ENCODE results near the gene SOX2.

The SOX2 gene

DNA sequence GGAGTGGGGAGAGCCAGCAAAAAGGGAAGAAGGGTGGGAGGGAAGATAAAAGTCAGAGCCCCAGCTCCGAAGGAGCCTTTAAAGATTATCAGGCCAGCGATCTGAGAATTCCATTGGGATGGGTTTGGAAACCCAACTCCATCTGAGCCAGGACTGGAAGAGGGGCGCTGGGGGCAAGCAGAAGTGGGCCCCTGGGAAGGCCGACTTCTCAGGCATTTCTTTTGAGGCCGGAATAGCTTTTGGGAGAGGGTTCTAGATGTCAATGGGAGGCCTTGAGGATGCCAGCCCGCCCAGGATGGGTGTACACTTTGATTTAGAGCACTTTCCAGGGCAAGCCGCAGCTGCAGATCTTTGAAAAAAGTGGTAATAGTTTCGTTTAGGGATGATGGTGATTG lies 6.6 kb upstream of the SOX2 start:
- DNase-seq: no peak

- no peak for DNase-seq
These were observed 3.7 kb upstream of the SOX2 start for GRCh38 chr3:181707980-181708379.

DNA sequence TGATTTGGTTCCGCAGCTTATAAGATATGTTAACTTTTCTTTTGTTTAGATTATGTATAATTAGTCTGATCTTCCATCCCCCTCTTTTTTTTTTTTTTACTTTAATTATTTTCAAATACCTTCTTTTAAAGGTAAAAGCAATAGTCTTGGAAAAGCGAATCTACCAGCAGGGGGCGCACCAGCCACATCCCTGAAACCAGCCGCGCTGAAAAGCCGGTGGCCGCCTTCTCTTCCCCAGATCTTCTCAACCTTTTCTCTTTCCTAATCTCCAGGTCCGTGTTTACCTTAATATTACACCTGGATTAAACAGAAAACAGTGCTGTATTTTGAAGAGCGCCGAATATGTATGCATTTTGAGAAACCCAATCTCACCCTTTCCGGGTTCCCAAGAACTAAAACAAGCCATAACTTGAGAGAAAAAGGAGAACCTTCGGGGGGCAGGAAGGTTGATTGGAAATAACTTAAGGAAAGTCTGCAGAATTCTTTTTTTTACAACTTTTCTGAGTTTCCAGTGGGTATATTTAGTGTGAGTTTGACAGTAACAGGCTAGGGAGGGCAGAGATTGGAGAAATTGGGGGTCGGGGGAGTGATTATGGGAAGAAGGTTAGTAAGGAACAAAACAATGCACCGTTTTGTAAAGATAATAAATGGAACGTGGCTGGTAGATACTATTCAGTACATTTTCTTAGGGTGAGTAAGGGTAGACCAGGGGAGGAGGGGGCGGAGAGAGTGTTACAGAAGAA lies 2.0 kb upstream of the SOX2 start:
- peak; percentile 45 for DNase-seq

- no peak for DNase-seq
These were observed 1.1 kb upstream of the SOX2 start for GRCh38 chr3:181710345-181711291.

- no peak for DNase-seq
These were observed 464 bp downstream of the SOX2 start for GRCh38 chr3:181712226-181712552.

DNA sequence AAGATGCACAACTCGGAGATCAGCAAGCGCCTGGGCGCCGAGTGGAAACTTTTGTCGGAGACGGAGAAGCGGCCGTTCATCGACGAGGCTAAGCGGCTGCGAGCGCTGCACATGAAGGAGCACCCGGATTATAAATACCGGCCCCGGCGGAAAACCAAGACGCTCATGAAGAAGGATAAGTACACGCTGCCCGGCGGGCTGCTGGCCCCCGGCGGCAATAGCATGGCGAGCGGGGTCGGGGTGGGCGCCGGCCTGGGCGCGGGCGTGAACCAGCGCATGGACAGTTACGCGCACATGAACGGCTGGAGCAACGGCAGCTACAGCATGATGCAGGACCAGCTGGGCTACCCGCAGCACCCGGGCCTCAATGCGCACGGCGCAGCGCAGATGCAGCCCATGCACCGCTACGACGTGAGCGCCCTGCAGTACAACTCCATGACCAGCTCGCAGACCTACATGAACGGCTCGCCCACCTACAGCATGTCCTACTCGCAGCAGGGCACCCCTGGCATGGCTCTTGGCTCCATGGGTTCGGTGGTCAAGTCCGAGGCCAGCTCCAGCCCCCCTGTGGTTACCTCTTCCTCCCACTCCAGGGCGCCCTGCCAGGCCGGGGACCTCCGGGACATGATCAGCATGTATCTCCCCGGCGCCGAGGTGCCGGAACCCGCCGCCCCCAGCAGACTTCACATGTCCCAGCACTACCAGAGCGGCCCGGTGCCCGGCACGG lies 991 bp downstream of the SOX2 start:
- no peak for DNase-seq

- no peak for DNase-seq
These were observed 1.5 kb downstream of the SOX2 start for GRCh38 chr3:181713280-181713647.

DNA sequence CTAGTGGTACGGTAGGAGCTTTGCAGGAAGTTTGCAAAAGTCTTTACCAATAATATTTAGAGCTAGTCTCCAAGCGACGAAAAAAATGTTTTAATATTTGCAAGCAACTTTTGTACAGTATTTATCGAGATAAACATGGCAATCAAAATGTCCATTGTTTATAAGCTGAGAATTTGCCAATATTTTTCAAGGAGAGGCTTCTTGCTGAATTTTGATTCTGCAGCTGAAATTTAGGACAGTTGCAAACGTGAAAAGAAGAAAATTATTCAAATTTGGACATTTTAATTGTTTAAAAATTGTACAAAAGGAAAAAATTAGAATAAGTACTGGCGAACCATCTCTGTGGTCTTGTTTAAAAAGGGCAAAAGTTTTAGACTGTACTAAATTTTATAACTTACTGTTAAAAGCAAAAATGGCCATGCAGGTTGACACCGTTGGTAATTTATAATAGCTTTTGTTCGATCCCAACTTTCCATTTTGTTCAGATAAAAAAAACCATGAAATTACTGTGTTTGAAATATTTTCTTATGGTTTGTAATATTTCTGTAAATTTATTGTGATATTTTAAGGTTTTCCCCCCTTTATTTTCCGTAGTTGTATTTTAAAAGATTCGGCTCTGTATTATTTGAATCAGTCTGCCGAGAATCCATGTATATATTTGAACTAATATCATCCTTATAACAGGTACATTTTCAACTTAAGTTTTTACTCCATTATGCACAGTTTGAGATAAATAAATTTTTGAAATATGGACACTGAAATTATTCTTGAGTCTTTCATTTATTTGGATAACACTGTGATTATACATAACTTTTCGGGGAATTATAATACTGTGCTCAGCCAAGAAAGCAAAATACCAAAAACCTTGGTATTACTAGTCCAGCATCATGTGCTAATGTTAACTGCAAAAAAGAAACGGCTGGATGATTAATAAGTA lies 2.2 kb downstream of the SOX2 start:
- no peak for DNase-seq

DNA sequence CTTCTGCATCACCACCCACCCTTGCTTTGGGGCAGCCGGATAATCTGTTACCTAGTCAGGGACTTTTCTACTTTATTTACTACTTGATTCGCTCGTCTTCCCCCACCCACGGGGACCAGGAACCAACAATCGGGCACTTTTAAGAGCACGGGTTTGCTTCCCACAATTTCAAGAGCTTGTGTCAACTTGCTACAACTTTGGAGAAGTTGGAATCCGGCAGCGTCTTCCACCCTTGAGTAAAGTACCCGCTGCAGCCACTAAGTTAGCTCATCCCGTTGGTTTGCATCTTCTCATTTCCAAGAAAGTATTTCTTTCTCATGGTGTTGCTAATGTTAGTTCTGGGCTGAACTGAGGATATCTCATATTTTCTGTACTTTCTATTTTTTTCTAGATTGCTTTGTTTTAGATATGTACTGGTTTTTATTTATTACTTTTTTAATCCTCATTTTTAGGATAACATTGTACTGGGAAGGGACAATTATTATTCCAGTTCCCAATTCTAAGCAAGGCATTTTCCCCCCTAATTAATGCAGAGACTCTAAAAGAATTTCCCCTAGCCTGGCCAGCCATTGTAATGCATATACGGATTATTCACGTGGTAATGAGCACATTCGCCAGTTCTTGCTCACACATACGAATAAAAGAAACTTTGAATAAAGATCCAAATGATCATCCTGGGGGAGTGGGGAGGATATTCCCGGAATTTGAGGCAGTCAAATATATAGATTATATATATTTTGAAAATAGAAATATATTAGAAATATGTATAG lies 4.0 kb downstream of the SOX2 start:
- no peak for DNase-seq

GRCh38 chr3:181716966-181717365 lies 5.2 kb downstream of the SOX2 start:
- no peak for DNase-seq

DNA sequence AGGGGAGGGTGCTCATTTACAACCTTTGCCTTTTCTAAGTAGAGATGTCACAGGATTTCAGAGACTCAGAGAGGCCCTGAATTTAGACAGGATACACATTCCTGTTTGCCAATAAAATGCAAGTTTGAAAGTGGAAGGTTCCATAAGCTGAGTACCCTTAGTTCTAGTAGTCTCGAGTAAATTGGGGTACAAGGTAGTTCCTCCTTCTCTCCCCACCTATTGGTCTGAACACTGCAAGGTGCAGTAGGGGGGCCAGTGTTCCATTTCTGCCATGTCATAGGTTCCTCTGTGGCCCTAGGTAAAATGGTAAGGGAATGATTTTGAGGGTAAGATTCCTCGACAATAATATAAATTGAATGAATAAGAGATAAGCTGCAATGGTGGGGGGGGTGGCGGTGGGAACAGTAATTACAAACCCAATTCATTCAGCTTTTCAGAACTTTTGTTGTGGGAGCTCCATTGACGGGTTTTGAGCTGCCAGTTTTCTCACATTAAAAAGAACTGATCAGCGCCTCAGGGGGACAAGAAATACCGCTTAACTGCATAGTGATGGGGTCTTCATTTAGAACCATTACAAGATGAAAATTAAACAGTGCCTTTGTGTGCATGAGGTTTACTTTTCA lies 5.9 kb downstream of the SOX2 start:
- DNase-seq: no peak

GRCh38 chr3:181718369-181718768 lies 6.6 kb downstream of the SOX2 start:
- DNase-seq: no peak

- DNase-seq: no peak
These were observed 7.5 kb downstream of the SOX2 start for GRCh38 chr3:181718987-181719911.

GRCh38 chr3:181719991-181720680 lies 8.4 kb downstream of the SOX2 start:
- no peak for DNase-seq

DNA sequence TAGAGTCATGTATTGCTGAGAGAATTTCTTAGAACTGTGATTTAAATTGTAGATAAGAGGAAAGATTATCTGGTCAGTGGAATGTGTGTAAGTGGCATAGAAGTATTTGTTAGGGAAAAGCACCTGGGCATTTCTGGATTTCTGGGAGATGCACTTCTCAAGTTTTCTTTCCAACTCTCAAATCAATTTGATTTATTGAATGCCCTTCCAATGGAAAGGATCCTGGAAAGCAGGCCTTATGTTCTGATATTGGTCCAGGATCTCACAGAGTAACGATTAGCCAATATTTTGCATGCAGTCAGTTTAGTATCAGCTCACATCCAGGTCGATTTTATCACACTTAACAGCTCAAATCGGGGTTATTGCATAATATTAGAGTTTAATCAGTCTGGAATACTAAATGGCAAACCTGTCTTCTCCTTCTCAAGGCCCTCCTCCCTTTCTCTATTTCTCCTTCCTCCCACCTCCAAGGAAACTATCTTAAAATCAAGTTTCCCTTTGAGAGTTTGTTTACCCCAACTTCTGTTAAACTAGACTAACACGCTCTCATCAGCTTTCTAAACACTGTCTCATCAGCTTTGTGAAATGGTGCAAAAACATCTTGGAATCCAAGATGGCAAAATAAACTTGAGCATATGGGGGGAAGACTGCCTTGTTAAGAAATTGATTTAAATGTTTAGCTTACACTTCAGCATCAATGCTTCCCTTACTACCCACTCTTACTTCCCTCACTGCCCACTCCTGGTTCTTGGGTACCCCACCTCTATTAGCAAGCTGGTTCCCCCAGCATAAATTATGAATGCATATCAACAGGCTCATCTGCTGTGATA lies 9.5 kb downstream of the SOX2 start:
- no peak for DNase-seq

- no peak for DNase-seq
These were observed 10.4 kb downstream of the SOX2 start for GRCh38 chr3:181722156-181722555.

DNA sequence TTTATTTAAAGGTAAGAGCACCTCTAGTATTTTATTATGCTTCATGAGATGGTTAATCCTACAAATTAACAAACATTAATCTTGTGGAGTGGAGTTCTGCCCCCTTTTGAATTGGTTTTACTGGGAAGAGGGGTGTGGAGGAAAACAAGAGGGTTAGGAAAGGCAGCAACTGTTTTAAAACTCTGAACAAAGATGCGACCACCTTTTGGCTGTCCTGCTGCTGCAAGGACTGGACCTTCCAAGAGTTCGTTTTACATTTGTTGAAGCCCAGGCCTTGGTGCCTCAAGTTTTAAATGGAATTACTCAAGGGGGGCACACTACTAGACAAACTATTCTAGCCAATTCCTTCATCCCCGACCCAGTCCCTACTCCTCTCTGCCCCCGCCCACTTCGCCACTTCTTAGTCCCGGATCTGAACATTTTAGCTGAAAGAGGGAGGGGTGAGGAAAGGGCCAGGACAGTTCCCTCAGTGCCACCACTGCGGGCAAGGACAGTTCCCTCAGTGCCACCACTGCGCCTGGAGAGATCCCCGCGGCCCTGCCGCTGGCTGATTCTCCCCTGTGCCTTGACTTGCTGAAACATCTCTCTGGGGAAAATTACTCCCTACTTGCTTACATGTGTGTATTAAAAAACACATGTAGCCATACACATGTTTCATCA lies 11.2 kb downstream of the SOX2 start:
- no peak for DNase-seq
